ENCODE measurements around the gene SRBD1. TPM values are rescaled to one million over a fixed set of nuclear protein-coding genes. Genes with fewer than 3 reads are reported as not detected.

The SRBD1 gene
- polyA plus RNA-seq, 1 experiment, result 8.7 TPM

DNA sequence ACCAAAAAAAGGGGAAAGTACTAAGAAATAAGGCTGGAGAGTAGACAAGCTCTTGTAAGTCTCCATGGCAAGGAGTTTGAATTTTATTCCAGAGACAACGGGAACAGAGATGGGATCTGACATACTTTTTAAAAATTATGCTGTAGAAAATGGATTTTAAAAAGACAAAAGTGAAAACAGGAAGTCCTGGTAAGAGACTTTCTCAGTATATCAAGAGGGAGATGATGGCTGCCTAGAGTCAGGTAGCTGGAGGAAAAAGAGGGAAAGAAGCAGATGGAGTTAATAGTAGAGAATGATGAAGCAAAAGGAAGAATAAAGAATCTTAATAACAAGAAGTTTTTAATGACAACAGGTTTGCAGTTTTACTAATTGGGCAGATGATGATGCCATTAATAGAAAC is 168.1 kb downstream of the SRBD1 start:
- POLR2A ChIA-PET, result no interaction called here
- no peak overlapping the region for H3K27ac ChIP-seq (ENCODE audit: low read depth, low read length)
- no peaks in the 10 kb centered on the region for H3K9me3 ChIP-seq (ENCODE audit: control insufficient read depth, insufficient read depth, low read length)
- CTCF ChIA-PET, result interaction anchor here (1.4 kb wide), 1 partner anchor 52 kb away, joined by 4 read pairs; no protein-coding TSS in a partner anchor
- no peak overlapping the region for H3K4me3 ChIP-seq (ENCODE audit: low read depth, low read length)
- TF ChIP-seq, protein P1, sequence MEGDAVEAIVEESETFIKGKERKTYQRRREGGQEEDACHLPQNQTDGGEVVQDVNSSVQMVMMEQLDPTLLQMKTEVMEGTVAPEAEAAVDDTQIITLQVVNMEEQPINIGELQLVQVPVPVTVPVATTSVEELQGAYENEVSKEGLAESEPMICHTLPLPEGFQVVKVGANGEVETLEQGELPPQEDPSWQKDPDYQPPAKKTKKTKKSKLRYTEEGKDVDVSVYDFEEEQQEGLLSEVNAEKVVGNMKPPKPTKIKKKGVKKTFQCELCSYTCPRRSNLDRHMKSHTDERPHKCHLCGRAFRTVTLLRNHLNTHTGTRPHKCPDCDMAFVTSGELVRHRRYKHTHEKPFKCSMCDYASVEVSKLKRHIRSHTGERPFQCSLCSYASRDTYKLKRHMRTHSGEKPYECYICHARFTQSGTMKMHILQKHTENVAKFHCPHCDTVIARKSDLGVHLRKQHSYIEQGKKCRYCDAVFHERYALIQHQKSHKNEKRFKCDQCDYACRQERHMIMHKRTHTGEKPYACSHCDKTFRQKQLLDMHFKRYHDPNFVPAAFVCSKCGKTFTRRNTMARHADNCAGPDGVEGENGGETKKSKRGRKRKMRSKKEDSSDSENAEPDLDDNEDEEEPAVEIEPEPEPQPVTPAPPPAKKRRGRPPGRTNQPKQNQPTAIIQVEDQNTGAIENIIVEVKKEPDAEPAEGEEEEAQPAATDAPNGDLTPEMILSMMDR (IDR thresholded peaks at IDR 0.05; ENCODE audit: low read depth, low read length), result no peak
- DNase-seq (ENCODE audit: low read depth, low spot score), result no peak
- no peaks in the 10 kb centered on the region for H3K27me3 ChIP-seq (ENCODE audit: control insufficient read depth, insufficient read depth, low read length)

DNA sequence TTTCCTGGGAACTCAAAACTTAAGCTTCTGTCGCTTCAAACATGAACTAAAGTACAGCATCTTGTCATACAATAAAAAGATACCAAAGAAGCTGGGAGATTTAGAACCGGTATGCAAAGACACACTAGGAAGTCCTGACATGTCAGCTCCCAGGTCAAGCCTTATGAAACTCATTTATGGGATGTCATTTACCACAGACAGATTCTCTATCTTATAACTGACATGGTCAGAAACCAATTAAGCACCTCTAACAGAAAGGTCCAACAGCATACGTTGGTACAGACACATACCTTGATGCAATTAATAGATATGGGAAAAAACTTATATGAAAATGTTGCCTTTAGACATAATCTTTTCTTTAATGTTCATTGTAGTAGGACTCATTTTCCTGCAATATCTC is 169.0 kb downstream of the SRBD1 start:
- TF ChIP-seq, protein P1 (IDR thresholded peaks at IDR 0.05; ENCODE audit: low read depth, low read length), result no peak
- Histone ChIP-seq H3K9me3 (ENCODE audit: control insufficient read depth, insufficient read depth, low read length) (no peaks in the 10 kb centered on the region), H3K4me3 (ENCODE audit: low read depth, low read length) (no peak overlapping the region), H3K27me3 (ENCODE audit: control insufficient read depth, insufficient read depth, low read length) (no peaks in the 10 kb centered on the region), H3K27ac (ENCODE audit: low read depth, low read length) (no peak overlapping the region)
- ChIA-PET CTCF (interaction anchor here (1.4 kb wide), 1 partner anchor 53 kb away, joined by 4 read pairs; no protein-coding TSS in a partner anchor), POLR2A (no interaction called here)
- DNase-seq (ENCODE audit: low read depth, low spot score), result no peak

GRCh38 chr2:45441571-45441970 is 169.5 kb downstream of the SRBD1 start:
- DNase-seq (ENCODE audit: low read depth, low spot score), result no peak
- TF ChIP-seq, protein P1 (IDR thresholded peaks at IDR 0.05; ENCODE audit: low read depth, low read length), result no peak
- H3K9me3 ChIP-seq (ENCODE audit: control insufficient read depth, insufficient read depth, low read length), result no peaks in the 10 kb centered on the region
- ChIA-PET POLR2A (no interaction called here), CTCF (no interaction called here)
- no peaks in the 10 kb centered on the region for H3K27me3 ChIP-seq (ENCODE audit: control insufficient read depth, insufficient read depth, low read length)
- H3K4me3 ChIP-seq (ENCODE audit: low read depth, low read length), result no peak overlapping the region
- no peak overlapping the region for H3K27ac ChIP-seq (ENCODE audit: low read depth, low read length)

DNA sequence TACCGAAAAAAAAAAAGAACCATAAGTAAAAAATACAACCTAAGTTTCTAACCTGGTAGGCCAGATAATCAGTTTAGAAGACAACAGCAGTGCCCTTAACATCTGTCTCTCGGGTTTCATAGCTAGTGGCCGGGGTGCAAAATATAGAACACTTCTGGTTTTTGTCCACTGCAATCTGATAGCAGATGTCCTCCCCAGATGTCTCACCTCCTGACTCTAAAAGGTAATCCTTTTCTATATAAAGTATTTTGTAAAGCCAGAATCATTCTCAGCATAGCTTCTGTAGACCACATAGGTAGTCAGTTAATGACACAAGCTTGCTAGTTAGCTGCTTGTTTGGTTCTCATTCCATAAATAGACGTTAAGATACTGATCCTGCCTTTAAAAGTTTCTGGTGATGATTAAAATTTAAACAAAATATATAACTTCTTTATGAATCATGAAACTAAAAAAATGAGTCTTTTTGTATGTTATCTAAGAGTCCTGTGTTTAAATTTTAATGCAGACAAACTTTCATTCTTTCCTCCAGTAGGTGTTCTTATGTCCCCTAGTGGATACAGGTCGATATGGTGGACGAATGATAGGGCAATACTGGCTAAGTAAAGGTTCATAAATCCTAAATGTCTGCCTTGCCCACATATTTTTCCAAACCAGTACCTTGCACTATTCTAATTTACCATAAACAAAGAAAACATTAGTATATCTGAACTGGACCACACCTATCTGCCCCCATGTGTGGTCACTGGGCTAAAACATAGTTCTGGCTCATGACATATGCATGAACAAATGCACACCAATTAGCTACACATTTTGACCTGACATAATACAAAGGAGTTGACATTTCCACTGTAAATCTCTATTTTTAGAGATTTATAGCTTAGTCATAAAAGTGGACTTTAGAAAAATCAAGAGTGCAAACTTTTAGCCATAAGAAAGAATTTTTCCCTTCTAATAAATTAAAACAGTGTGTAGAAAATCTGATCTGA is 171.0 kb downstream of the SRBD1 start:
- CTCF ChIA-PET, result interaction anchor here (0.5 to 0.7 kb wide), 2 partner anchors 60 to 468 kb away, joined by 3 to 6 read pairs; no protein-coding TSS in a partner anchor
- H3K4me3 ChIP-seq (ENCODE audit: low read depth, low read length), result no peak overlapping the region
- POLR2A ChIA-PET, result no interaction called here
- DNase-seq (ENCODE audit: low read depth, low spot score), result no peak
- TF ChIP-seq, protein P1 (IDR thresholded peaks at IDR 0.05; ENCODE audit: low read depth, low read length), result peak; percentile 38
- no peaks in the 10 kb centered on the region for H3K27me3 ChIP-seq (ENCODE audit: control insufficient read depth, insufficient read depth, low read length)
- no peak overlapping the region for H3K27ac ChIP-seq (ENCODE audit: low read depth, low read length)
- no peaks in the 10 kb centered on the region for H3K9me3 ChIP-seq (ENCODE audit: control insufficient read depth, insufficient read depth, low read length)
